HepG2 (cell line): Measurements from ENCODE around the gene RAB24. TPM values are rescaled to one million over a fixed set of nuclear protein-coding genes. Genes with fewer than 3 reads are reported as not detected.

Source experiments
- ATAC-seq: fragments of 200-7000 bp; cut with Tn5 transposase; 3 replicates; pipeline ENCODE4 v1.9.1; 2020; ENCODE audit warnings: mild to moderate bottlenecking, moderate library complexity
- BruUV-seq: library from RNA; stranded (reverse); fragments of 400-500 nt; replicated peaks from 2 replicates; lab custom pipeline; 2021; lab: Mats Ljungman, UMichigan
- CTCF ChIA-PET: fragments of 300-600 bp; formaldehyde crosslinking; extraction: SDS; loops from one replicate; lab custom pipeline; 2021; ENCODE audit warnings: low total read pairs, inconsistent platforms, low intra/inter-chr PET ratio; lab: Yijun Ruan, JAX
- POLR2A ChIA-PET: fragments of 350-600 bp; sonication (Branson Sonifier 250); formaldehyde crosslinking; loops from one replicate; lab custom pipeline; 2020; ENCODE audit warnings: antibody characterized with exemption, inconsistent platforms; lab: Yijun Ruan, JAX
- DNase-seq: peaks from one replicate; pipeline ENCODE4 v3.0.0-alpha.2; 2015; ENCODE audit warnings: low spot score
- FAIRE-seq: peaks from 3 replicates; lab custom pipeline; 2011; peaks lifted over from hg19 to GRCh38; lab: Jason Lieb, UNC
- H2AFZ ChIP-seq: one replicate; pipeline ENCODE4 v1.6.1; 2011; ENCODE audit warnings: low read length, inconsistent platforms
- H3K27ac ChIP-seq: fragments of 300-600 bp; 3 replicates; pipeline ENCODE4 v1.8.0; 2011; ENCODE audit warnings: mixed run types, mild to moderate bottlenecking, mixed read lengths, low read length, inconsistent platforms; ENCODE audit not compliant: insufficient read depth; ENCODE audit errors: extremely low read length
- H3K27me3 ChIP-seq, 2 experiments: fragments of 200-600 bp in 1 of 2; 2 replicates in 1 of 2; 3 replicates in 1 of 2; pipeline versions ENCODE4 v1.6.0 to v1.8.0; 2011; ENCODE audit warnings: low read length in 2 of 2, mild to moderate bottlenecking in 2 of 2, moderate library complexity in 2 of 2, inconsistent platforms in 1 of 2; ENCODE audit not compliant: insufficient read depth in 2 of 2, control insufficient read depth in 1 of 2
- H3K36me3 ChIP-seq, 2 experiments: fragments of 200-600 bp in 1 of 2; replicated peaks in 1 of 2; 2 replicates in 1 of 2; 3 replicates in 1 of 2; pipeline versions ENCODE4 v1.5.1 to v1.8.0; 2011; ENCODE audit warnings: low read length in 2 of 2, inconsistent platforms in 1 of 2; ENCODE audit not compliant: insufficient read depth in 2 of 2, control insufficient read depth in 1 of 2
- H3K4me1 ChIP-seq: 2 replicates; pipeline ENCODE4 v1.5.1; 2012; ENCODE audit warnings: low read length, inconsistent platforms; ENCODE audit not compliant: insufficient read depth
- H3K4me2 ChIP-seq: 2 replicates; pipeline ENCODE4 v1.6.0; 2011; ENCODE audit warnings: low read depth, low read length, inconsistent platforms
- H3K4me3 ChIP-seq, 3 experiments: fragments of 200-600 bp in 1 of 3; sonication (generic), shearing (Covaris generic) in 1 of 3; replicated peaks in 1 of 3; 2 replicates each; pipeline ENCODE4 v1.5.1; 2011 to 2016; ENCODE audit warnings: low read length in 3 of 3, inconsistent platforms in 2 of 3, low read depth in 2 of 3, mild to moderate bottlenecking in 2 of 3, control low read depth in 1 of 3, mixed read lengths in 1 of 3; ENCODE audit not compliant: insufficient read depth in 1 of 3
- H3K79me2 ChIP-seq: one replicate; pipeline ENCODE4 v1.6.1; 2011; ENCODE audit warnings: low read length, inconsistent platforms; ENCODE audit not compliant: insufficient read depth
- H3K9ac ChIP-seq: 2 replicates; pipeline ENCODE4 v1.6.0; 2011; ENCODE audit warnings: mild to moderate bottlenecking, low read depth, low read length, inconsistent platforms; ENCODE audit not compliant: insufficient read depth
- H3K9me3 ChIP-seq: 2 replicates; pipeline ENCODE4 v1.5.1; 2012; ENCODE audit warnings: mild to moderate bottlenecking, low read length
- H4K20me1 ChIP-seq: 2 replicates; pipeline ENCODE4 v1.6.0; 2011; ENCODE audit warnings: inconsistent platforms, mild to moderate bottlenecking, low read length, moderate library complexity; ENCODE audit not compliant: insufficient read depth
- BHLHE40 ChIP-seq: IDR thresholded peaks from 2 replicates; pipeline ENCODE4 v1.6.1; 2011; ENCODE audit warnings: low read length, improper control_type of control experiment
- HOXD1 ChIP-seq: sonication (generic); formaldehyde crosslinking; IDR thresholded peaks from 2 replicates; pipeline ENCODE4 v1.5.0; 2020; ENCODE audit warnings: missing genetic modification reagents
- JARID2 ChIP-seq: sonication (generic); formaldehyde crosslinking; IDR thresholded peaks from 2 replicates; pipeline ENCODE4 v1.8.1; 2023; ENCODE audit warnings: missing genetic modification reagents, inconsistent platforms; ENCODE audit not compliant: insufficient replicate concordance
- PAWR ChIP-seq: sonication (generic); formaldehyde crosslinking; IDR thresholded peaks from 2 replicates; pipeline ENCODE4 v1.4.0; 2020; ENCODE audit warnings: missing genetic modification reagents, mild to moderate bottlenecking, borderline replicate concordance
- POLR2A ChIP-seq, 2 experiments: IDR thresholded peaks; 2 replicates each; pipeline ENCODE4 v1.6.1; 2011; ENCODE audit warnings: low read depth in 2 of 2, low read length in 2 of 2, mild to moderate bottlenecking in 1 of 2, moderate library complexity in 1 of 2; ENCODE audit not compliant: insufficient read depth in 1 of 2
- RNF2 ChIP-seq: fragments of 450-650 bp; conservative IDR thresholded peaks from 2 replicates; pipeline ENCODE4 v1.6.1; 2016; ENCODE audit warnings: low read depth
- TP53 ChIP-seq: sonication (generic); formaldehyde crosslinking; conservative IDR thresholded peaks from 2 replicates; pipeline ENCODE4 v1.4.0; 2020; ENCODE audit warnings: missing genetic modification reagents
- ZNF101 ChIP-seq: sonication (generic); formaldehyde crosslinking; IDR thresholded peaks from 2 replicates; pipeline ENCODE4 v1.4.0; 2020; ENCODE audit warnings: mild to moderate bottlenecking, low read depth, missing genetic modification reagents, borderline replicate concordance
- ZNF225 ChIP-seq: sonication (generic); formaldehyde crosslinking; IDR thresholded peaks from 2 replicates; pipeline ENCODE4 v1.4.0; 2020; ENCODE audit warnings: mild to moderate bottlenecking, missing genetic modification reagents
- ZNF329 ChIP-seq: sonication (generic); formaldehyde crosslinking; IDR thresholded peaks from 2 replicates; pipeline ENCODE4 v1.9.0; 2021; ENCODE audit warnings: low read depth, mild to moderate bottlenecking, missing genetic modification reagents
- ZNF431 ChIP-seq: sonication (generic); formaldehyde crosslinking; IDR thresholded peaks from 2 replicates; pipeline ENCODE4 v1.9.0; 2022; ENCODE audit warnings: missing genetic modification reagents, low read depth, mild to moderate bottlenecking, borderline replicate concordance
- ZNF446 ChIP-seq: sonication (generic); formaldehyde crosslinking; IDR thresholded peaks from 2 replicates; pipeline ENCODE4 v1.5.0; 2020; ENCODE audit warnings: mild to moderate bottlenecking, missing genetic modification reagents
- ZNF703 ChIP-seq: sonication (generic); formaldehyde crosslinking; IDR thresholded peaks from 2 replicates; pipeline ENCODE4 v1.5.1; 2020; ENCODE audit warnings: missing genetic modification reagents, mild to moderate bottlenecking, moderate library complexity, borderline replicate concordance
- ZNF772 ChIP-seq: sonication (generic); formaldehyde crosslinking; IDR thresholded peaks from 2 replicates; pipeline ENCODE4 v1.5.0; 2020; ENCODE audit warnings: mild to moderate bottlenecking, missing genetic modification reagents
- WGBS: methylation state at CpG from one replicate; pipeline ENCODE4 v1.1.6; 2017; ENCODE audit warnings: low lambda C conversion rate; 5-methylcytosine and 5-hydroxymethylcytosine counted together
- in situ Hi-C: cut with HindIII; loops from 2 replicates; pipeline ENCODE4 v1.10.0; 2017; ENCODE audit warnings: low pct_unique_long_range_greater_than_20kb; ENCODE audit not compliant: extremely low pct_ligation_motif_present
- intact Hi-C: fragments of 100-400 bp; cut with micrococcal nuclease; formaldehyde crosslinking; loops from one replicate; pipeline ENCODE4 v1.10.0; 2022; ENCODE audit not compliant: unreplicated experiment
- polyA plus RNA-seq, 8 experiments: library from polyadenylated mRNA; depleted of rRNA in 3 of 8; stranded (reverse) in 7 of 8; unstranded in 1 of 8; fragments of >200 nt; fragmentation: Illumina TruSeq in 4 of 8; extraction: Trizol in 4 of 8; gene quantifications; 2 replicates each; pipeline versions ENCODE4 v1.2.1 to v1.2.3, GENCODE V29; 2011 to 2016; ENCODE audit warnings: low read depth in 4 of 8, missing spikeins in 1 of 8, mixed read lengths in 1 of 8; ENCODE audit not compliant: insufficient read depth in 1 of 8
- total RNA-seq, 5 experiments: library from RNA; depleted of rRNA; stranded (reverse); fragments of >200 nt; fragmentation: Illumina TruSeq; extraction: Trizol; gene quantifications; 2 replicates each; pipeline ENCODE4 v1.2.3, GENCODE V29; 2016; ENCODE audit warnings: low read depth in 1 of 5
- TF ChIP-seq, protein P1 (sequence below): sonication (generic); formaldehyde crosslinking; IDR thresholded peaks from 2 replicates; pipeline ENCODE4 v1.4.0; 2020; ENCODE audit warnings: mild to moderate bottlenecking, missing genetic modification reagents
- TF ChIP-seq, protein P2 (sequence below), 2 experiments: IDR thresholded peaks; 2 replicates each; pipeline ENCODE4 v1.6.1; 2011 to 2012; ENCODE audit warnings: low read length in 2 of 2, borderline replicate concordance in 1 of 2, low read depth in 1 of 2, mild to moderate bottlenecking in 1 of 2, moderate library complexity in 1 of 2

RAB24 gene
- total and polyA plus RNA-seq, 2 of the 13 experiments (the other 11 are each of a cell fraction or from before 2014, with no cell fraction given), result 22.9 to 63.7 TPM

DNA sequence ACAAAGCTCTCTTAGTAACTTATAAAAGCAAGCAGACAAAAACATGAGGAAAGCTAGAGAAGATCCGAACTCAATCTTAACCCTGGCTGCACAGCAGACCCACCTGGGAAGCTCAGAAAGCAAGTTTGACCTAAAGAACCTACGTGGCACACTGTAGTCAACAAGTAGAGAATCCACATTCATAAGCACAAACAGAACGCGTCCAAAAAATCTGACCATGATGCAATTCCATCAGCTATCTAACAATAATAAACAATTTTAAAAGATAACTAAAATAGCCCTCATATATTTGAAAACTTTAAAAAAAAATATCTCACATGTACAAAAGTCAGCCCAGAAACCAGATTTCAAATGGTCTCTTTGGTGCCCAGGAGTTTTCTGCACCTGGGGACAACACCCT lies 43.3 kb upstream of the RAB24 start:
- Histone ChIP-seq H3K27me3 (no peaks in the 10 kb centered on the region; a peak in 1 of 5 replicates), H3K27ac (no peak overlapping the region), H3K4me3 (no peak overlapping the region), H3K4me1 (peaks cover 39% of the 10 kb centered on the region), H4K20me1 (no peaks in the 10 kb centered on the region), H3K9me3 (no peaks in the 10 kb centered on the region)
- BruUV-seq, result no TSS peak
- ATAC-seq (no peak), FAIRE-seq (no peak)
- POLR2A ChIA-PET, result interaction anchor here (1.5 kb wide), 1 partner anchor 260 kb away, joined by 4 read pairs; the partner anchor contains the start of gene FGFR4
- no peak for TF ChIP-seq ZNF703 (CRISPR knock-in tag)
- TF ChIP-seq ZNF431, result no peak
- no peak for TF ChIP-seq ZNF329 (CRISPR knock-in tag)
- TF ChIP-seq, protein P1, sequence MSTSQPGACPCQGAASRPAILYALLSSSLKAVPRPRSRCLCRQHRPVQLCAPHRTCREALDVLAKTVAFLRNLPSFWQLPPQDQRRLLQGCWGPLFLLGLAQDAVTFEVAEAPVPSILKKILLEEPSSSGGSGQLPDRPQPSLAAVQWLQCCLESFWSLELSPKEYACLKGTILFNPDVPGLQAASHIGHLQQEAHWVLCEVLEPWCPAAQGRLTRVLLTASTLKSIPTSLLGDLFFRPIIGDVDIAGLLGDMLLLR (CRISPR knock-in tag), result no peak
- TF ChIP-seq, all 625 proteins: peak for 0
- intact Hi-C loops (no loop called here), in situ Hi-C loops (no loop called here)
- Histone ChIP-seq H3K4me2 (peak overlapping the region; percentile 36), H3K36me3 (peaks cover 8 to 23% of the 10 kb centered on the region in 2 experiments), H3K9ac (peak overlapping the region; percentile 38; the same call in 1 of the 2 replicates), H3K79me2 (peaks cover 75% of the 10 kb centered on the region), H2AFZ (no peak overlapping the region)
- CTCF ChIA-PET, result no interaction called here
- DNase-seq, result no peak
- 95% methylated on average over 4 of the region's 4 CpGs for WGBS

DNA sequence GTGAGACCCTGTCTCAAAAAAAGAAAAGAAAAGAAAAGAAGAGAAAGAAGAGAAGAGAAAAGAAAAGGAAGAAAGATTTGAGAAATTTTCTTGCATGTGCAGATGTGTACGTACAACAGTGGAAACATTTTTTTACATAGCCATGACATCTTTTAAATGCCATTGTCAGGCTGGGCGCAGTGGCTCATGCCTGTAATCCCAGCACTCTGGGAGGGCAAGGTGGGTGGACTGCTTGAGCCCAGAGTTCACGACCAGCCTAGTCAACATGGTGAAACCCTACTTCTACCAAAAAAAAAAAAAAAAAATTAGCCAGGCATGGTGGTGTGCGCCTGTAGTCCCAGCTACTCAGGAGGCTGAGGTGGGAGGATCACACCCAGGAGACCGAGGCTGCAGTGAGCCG lies 41.4 kb upstream of the RAB24 start:
- no peaks in the 10 kb centered on the region for H4K20me1 ChIP-seq
- peaks cover 8 to 31% of the 10 kb centered on the region in 2 experiments for H3K36me3 ChIP-seq
- no TSS peak for BruUV-seq
- H3K4me3 ChIP-seq, result no peak overlapping the region
- ATAC-seq (no peak), DNase-seq (no peak), FAIRE-seq (no peak)
- peaks cover 31% of the 10 kb centered on the region for H3K4me1 ChIP-seq
- H3K9ac ChIP-seq, result no peak overlapping the region
- H3K79me2 ChIP-seq, result peaks cover 71% of the 10 kb centered on the region
- POLR2A ChIA-PET, result interaction anchor here (2.2 kb wide), 1 partner anchor 22 kb away, joined by 4 read pairs; no protein-coding TSS in a partner anchor
- in situ Hi-C loops, result no loop called here
- H3K4me2 ChIP-seq, result no peak overlapping the region
- H3K27ac ChIP-seq, result no peak overlapping the region
- H3K9me3 ChIP-seq, result no peaks in the 10 kb centered on the region
- WGBS, result over 99% methylated on average over 6 of the region's 6 CpGs
- no peak overlapping the region for H2AFZ ChIP-seq
- intact Hi-C loops, result no loop called here
- CTCF ChIA-PET, result no interaction called here
- H3K27me3 ChIP-seq, result no peaks in the 10 kb centered on the region
- TF ChIP-seq BHLHE40 (no peak), HOXD1 (CRISPR knock-in tag) (no peak), ZNF772 (CRISPR knock-in tag) (no peak), RNF2 (no peak), POLR2A (IDR thresholded peaks at IDR 0.05; ENCODE audit: insufficient read depth in 1 of 2, low read depth in 2 of 2, low read length in 2 of 2) (no peak), ZNF101 (CRISPR knock-in tag) (no peak), JARID2 (no peak), ZNF446 (CRISPR knock-in tag) (no peak), TP53 (CRISPR knock-in tag) (no peak), ZNF225 (no peak), PAWR (CRISPR knock-in tag) (no peak)
- TF ChIP-seq, protein P2, sequence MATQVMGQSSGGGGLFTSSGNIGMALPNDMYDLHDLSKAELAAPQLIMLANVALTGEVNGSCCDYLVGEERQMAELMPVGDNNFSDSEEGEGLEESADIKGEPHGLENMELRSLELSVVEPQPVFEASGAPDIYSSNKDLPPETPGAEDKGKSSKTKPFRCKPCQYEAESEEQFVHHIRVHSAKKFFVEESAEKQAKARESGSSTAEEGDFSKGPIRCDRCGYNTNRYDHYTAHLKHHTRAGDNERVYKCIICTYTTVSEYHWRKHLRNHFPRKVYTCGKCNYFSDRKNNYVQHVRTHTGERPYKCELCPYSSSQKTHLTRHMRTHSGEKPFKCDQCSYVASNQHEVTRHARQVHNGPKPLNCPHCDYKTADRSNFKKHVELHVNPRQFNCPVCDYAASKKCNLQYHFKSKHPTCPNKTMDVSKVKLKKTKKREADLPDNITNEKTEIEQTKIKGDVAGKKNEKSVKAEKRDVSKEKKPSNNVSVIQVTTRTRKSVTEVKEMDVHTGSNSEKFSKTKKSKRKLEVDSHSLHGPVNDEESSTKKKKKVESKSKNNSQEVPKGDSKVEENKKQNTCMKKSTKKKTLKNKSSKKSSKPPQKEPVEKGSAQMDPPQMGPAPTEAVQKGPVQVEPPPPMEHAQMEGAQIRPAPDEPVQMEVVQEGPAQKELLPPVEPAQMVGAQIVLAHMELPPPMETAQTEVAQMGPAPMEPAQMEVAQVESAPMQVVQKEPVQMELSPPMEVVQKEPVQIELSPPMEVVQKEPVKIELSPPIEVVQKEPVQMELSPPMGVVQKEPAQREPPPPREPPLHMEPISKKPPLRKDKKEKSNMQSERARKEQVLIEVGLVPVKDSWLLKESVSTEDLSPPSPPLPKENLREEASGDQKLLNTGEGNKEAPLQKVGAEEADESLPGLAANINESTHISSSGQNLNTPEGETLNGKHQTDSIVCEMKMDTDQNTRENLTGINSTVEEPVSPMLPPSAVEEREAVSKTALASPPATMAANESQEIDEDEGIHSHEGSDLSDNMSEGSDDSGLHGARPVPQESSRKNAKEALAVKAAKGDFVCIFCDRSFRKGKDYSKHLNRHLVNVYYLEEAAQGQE (IDR thresholded peaks at IDR 0.05; ENCODE audit: borderline replicate concordance in 1 of 2, low read depth in 1 of 2, low read length in 2 of 2), result no peak
